PFSK-1 (cell line): ENCODE data around the gene SHISA2.

Source experiments
- POLR2AphosphoS5 ChIP-seq: IDR thresholded peaks from 2 replicates; pipeline ENCODE4 v1.6.1; 2012; ENCODE audit warnings: low read depth, mild to moderate bottlenecking, control low read depth, low read length, moderate library complexity
- TAF1 ChIP-seq: IDR thresholded peaks from 2 replicates; pipeline ENCODE4 v1.6.1; 2012; ENCODE audit warnings: low read length, control low read depth, borderline replicate concordance; ENCODE audit not compliant: insufficient read depth
- TF ChIP-seq, protein P1 (sequence below), 2 experiments: IDR thresholded peaks; 2 replicates each; pipeline versions ENCODE4 v1.6.1 to v1.8.0; 2011 to 2012; ENCODE audit warnings: low read depth in 2 of 2, low read length in 2 of 2, control low read depth in 1 of 2, inconsistent platforms in 1 of 2, mild to moderate bottlenecking in 1 of 2, moderate library complexity in 1 of 2; ENCODE audit not compliant: insufficient read depth in 1 of 2

DNA sequence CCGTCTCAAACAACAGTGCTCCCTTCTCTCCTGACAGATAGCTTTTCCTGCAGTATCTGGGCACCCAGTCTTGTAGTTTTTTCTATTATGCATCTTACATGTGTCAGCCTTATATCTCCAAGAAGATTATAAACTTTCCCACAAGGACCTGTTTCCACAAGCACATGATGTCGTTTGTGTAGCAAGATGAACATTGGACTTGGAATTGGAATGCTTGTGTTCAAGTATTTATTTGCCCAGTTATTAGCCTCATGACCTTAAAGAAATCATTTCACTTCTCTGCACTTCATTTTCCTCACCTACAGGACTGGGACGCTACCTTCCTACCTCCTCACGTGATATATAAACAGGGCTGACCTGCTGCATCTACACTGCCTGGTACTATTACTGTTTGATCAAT, 21.5 kb downstream of the SHISA2 start:
- TF ChIP-seq POLR2AphosphoS5 (no peak), TAF1 (no peak)
- TF ChIP-seq, protein P1, sequence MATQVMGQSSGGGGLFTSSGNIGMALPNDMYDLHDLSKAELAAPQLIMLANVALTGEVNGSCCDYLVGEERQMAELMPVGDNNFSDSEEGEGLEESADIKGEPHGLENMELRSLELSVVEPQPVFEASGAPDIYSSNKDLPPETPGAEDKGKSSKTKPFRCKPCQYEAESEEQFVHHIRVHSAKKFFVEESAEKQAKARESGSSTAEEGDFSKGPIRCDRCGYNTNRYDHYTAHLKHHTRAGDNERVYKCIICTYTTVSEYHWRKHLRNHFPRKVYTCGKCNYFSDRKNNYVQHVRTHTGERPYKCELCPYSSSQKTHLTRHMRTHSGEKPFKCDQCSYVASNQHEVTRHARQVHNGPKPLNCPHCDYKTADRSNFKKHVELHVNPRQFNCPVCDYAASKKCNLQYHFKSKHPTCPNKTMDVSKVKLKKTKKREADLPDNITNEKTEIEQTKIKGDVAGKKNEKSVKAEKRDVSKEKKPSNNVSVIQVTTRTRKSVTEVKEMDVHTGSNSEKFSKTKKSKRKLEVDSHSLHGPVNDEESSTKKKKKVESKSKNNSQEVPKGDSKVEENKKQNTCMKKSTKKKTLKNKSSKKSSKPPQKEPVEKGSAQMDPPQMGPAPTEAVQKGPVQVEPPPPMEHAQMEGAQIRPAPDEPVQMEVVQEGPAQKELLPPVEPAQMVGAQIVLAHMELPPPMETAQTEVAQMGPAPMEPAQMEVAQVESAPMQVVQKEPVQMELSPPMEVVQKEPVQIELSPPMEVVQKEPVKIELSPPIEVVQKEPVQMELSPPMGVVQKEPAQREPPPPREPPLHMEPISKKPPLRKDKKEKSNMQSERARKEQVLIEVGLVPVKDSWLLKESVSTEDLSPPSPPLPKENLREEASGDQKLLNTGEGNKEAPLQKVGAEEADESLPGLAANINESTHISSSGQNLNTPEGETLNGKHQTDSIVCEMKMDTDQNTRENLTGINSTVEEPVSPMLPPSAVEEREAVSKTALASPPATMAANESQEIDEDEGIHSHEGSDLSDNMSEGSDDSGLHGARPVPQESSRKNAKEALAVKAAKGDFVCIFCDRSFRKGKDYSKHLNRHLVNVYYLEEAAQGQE (IDR thresholded peaks at IDR 0.05; ENCODE audit: insufficient read depth in 1 of 2, low read depth in 2 of 2, low read length in 2 of 2) = no peak
